ENCODE data around the gene GNAZ.

DNA sequence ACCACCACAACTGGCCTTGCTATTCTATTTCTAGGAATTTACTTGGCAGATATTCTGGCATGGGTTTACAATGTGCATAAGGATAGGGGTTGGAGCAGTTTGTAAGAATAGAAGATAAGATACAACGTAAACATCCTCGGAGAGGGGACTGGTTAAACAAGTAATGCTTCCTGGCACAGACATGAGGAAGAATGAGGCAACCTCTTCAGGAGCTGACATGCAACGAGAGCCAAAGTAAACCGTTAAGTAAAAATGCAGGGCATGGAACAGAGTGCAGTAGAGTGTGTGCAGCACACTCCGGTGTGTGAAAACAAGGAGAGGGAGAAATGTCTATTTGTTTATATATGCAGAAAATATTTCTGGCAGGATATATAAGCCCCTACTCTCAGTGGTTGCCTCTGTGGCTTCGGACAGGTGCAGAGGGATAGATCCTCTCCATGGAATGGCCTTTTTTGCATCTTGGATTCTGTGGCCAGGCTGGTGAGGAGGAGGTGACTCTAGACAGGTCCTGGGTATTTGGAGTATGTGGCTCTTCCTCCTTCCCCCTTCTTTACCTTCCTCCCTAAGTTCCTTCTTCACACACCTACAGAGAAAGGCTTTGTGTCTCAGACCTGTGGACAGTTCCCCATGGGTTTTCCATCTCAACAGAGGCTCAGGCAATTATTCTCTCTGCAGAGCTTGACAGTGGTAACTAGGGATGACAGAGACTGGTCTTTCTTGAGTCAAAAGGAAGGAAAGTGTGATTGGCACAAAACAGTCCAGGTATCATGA, 77.5 kb downstream of the GNAZ start:
- TF ChIP-seq, protein P1, sequence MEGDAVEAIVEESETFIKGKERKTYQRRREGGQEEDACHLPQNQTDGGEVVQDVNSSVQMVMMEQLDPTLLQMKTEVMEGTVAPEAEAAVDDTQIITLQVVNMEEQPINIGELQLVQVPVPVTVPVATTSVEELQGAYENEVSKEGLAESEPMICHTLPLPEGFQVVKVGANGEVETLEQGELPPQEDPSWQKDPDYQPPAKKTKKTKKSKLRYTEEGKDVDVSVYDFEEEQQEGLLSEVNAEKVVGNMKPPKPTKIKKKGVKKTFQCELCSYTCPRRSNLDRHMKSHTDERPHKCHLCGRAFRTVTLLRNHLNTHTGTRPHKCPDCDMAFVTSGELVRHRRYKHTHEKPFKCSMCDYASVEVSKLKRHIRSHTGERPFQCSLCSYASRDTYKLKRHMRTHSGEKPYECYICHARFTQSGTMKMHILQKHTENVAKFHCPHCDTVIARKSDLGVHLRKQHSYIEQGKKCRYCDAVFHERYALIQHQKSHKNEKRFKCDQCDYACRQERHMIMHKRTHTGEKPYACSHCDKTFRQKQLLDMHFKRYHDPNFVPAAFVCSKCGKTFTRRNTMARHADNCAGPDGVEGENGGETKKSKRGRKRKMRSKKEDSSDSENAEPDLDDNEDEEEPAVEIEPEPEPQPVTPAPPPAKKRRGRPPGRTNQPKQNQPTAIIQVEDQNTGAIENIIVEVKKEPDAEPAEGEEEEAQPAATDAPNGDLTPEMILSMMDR (IDR thresholded peaks at IDR 0.05), result no peak
- TF ChIP-seq POLR2A (IDR thresholded peaks at IDR 0.05), result no peak

Data from testis (tissue), 2 donors.